Naive B cell (primary cell): ENCODE measurements around the gene AZI2. TPM values are rescaled to one million over a fixed set of nuclear protein-coding genes. Genes with fewer than 3 reads are reported as not detected.

Experiments
- ATAC-seq, 2 donors: fragments of 150-1000 bp; cut with Tn5 transposase; 2 replicates each; pipeline ENCODE4 v1.10.0; 2021; ENCODE audit warnings: low read depth in 2 of 2, mild to moderate bottlenecking in 2 of 2, moderate library complexity in 2 of 2
- DNase-seq: peaks from one replicate; pipeline ENCODE4 v3.0.0; 2022
- H3K27ac Mint-ChIP-seq, 6 donors: one replicate each; pipeline ENCODE4 v1.8.0; 2020 to 2022; ENCODE audit warnings: mild to moderate bottlenecking in 6 of 6, mixed read lengths in 6 of 6, moderate library complexity in 5 of 6, inconsistent platforms in 2 of 6
- H3K27me3 Mint-ChIP-seq, 3 donors: one replicate each; pipeline ENCODE4 v1.8.0; 2021 to 2022; ENCODE audit warnings: mixed read lengths in 3 of 3, mild to moderate bottlenecking in 1 of 3
- H3K36me3 Mint-ChIP-seq, 2 donors: one replicate each; pipeline ENCODE4 v1.8.0; 2020 to 2022; ENCODE audit warnings: mixed read lengths in 2 of 2, inconsistent platforms in 1 of 2, mild to moderate bottlenecking in 1 of 2
- H3K4me1 Mint-ChIP-seq, 3 donors: one replicate each; pipeline ENCODE4 v1.8.0; 2020 to 2022; ENCODE audit warnings: mixed read lengths in 3 of 3, inconsistent platforms in 1 of 3, mild to moderate bottlenecking in 1 of 3, moderate library complexity in 1 of 3
- H3K4me3 Mint-ChIP-seq, 8 donors: one replicate each; pipeline ENCODE4 v1.8.0; 2020 to 2022; ENCODE audit warnings: mild to moderate bottlenecking in 8 of 8, mixed read lengths in 8 of 8, moderate library complexity in 8 of 8, inconsistent platforms in 2 of 8
- H3K9me3 Mint-ChIP-seq, 7 donors: one replicate each; pipeline ENCODE4 v1.8.0; 2020 to 2022; ENCODE audit warnings: mixed read lengths in 7 of 7, mild to moderate bottlenecking in 5 of 7, inconsistent platforms in 2 of 7, moderate library complexity in 1 of 7
- polyA plus RNA-seq, 6 donors: library from polyadenylated mRNA; unstranded; fragments of 300-500 nt; fragmentation: Illumina TruSeq; gene quantifications; one replicate each; pipeline ENCODE4 v1.2.3, GENCODE V29; 2021; ENCODE audit warnings: low read depth in 6 of 6

Gene AZI2
- polyA plus RNA-seq, 6 donors from 2014 or later: 26.4 to 39.8 (median 34.4) TPM

DNA sequence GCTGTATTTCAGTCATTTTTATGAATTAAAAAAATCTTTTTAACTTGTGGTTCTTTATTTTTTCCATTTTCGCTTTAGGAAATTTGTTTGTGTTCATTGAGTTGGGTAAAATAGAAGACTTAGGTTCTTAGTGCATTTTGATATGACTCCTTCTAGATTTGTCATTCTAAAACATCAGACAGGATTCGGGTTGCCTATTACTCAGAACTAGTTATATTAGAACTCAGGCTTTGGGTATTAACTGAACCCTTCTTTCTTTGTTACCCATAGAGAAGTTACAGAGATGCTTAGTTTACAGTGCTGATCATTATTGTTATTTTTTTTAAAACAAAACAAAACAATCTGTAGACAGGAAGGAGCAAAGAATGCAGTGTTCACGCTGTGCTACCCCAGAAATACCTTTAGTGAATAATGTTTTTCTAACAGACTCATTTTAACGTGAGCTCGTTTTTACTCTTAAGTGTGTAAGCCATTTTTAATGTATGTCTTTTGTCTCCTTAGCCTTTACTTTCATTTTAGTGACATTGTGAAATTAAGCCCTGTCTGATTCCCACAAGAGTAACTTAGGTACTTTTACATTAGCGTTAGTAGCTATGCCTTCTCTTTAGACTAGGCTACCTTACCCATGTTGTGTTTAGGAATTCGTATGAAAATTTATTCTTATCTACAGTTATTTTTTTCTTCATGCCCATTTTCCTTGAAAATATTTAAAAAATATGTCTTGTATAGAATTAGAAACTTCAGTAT is 53.8 kb downstream of the AZI2 start:
- Mint-ChIP-seq H3K4me3 (no peak overlapping the region), H3K27me3 (no peaks in the 10 kb centered on the region), H3K9me3 (peaks cover 0 to 4% (median 0%) of the 10 kb centered on the region in 7 donors), H3K27ac (no peak overlapping the region), H3K4me1 (peaks cover 0 to 12% (median 0%) of the 10 kb centered on the region in 3 donors), H3K36me3 (peaks cover 0 to 10% of the 10 kb centered on the region in 2 donors)
- DNase-seq (no peak), ATAC-seq (no peak)

DNA sequence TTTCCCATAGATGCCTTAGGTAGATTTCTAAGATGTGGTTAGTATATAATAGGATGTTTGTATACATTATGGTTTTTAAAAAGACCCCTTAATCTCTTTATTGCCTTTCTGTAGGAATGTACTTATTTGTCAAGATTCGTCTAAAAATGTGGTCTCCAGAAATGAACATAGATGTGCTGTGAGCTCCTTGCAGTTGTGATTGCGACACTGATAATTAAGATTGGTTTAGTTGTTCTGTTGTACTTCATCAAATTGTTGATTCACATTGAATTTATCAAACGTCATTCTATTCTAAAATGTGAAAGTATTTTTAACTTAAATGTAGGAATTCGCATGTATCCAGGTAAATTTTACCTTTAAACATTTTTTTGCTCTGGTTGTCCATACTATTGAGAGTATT is 56.0 kb downstream of the AZI2 start:
- Mint-ChIP-seq H3K4me3 (no peak overlapping the region), H3K27ac (peak overlapping the region in 1 of 6 donors; percentile 12), H3K4me1 (peaks cover 0 to 12% (median 0%) of the 10 kb centered on the region in 3 donors), H3K36me3 (peaks cover 0 to 10% of the 10 kb centered on the region in 2 donors), H3K9me3 (peaks cover 0 to 4% (median 0%) of the 10 kb centered on the region in 7 donors), H3K27me3 (no peaks in the 10 kb centered on the region)
- ATAC-seq (no peak), DNase-seq (no peak)

DNA sequence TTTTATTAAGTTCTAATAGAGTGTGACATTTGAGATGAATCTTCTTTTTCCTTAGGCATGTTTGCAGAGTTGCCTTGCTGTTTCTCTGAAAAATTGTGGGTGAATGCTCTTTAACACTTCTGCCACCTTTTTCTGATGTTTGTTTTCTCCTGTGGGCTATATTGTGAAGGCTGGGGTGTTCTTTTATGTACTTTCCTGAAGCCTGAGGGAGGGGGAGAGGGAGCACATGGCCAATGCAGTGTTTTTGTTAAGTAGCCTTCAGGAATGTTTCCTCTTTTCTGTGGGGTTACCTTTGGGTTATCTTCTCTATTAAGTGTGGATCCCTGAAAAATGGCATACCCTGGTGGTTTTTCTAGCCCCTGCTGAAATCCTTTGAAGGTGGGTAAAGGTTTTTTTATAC is 57.0 kb downstream of the AZI2 start:
- ATAC-seq (no peak), DNase-seq (no peak)
- no peaks in the 10 kb centered on the region for H3K27me3 Mint-ChIP-seq
- peaks cover 0 to 12% (median 0%) of the 10 kb centered on the region in 3 donors for H3K4me1 Mint-ChIP-seq
- H3K9me3 Mint-ChIP-seq: peaks cover 0 to 4% (median 0%) of the 10 kb centered on the region in 7 donors
- H3K36me3 Mint-ChIP-seq: peaks cover 0 to 10% of the 10 kb centered on the region in 2 donors
- H3K4me3 Mint-ChIP-seq: no peak overlapping the region
- no peak overlapping the region for H3K27ac Mint-ChIP-seq

DNA sequence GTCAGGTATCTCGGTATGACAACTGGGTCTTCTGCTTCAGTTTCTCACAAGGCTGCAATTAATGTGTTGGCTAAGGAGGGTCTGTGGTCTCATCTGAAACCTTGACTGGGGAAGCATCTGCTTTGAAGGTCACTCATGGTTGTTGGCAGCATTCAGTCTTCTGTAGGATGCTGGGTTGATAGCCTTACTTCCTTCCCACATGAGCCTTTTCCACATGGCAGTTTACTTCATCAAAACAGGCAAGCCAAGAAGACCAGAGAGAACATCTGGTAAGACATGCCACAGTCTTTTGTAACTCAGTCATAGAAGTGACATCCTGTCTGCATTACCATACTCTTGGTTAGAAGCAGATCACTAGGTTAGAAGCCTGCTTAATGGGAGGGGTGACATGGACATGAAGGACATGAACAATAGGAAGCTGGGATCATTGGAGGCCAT is 57.7 kb downstream of the AZI2 start:
- Mint-ChIP-seq H3K27me3 (no peaks in the 10 kb centered on the region), H3K9me3 (peaks cover 0 to 4% (median 0%) of the 10 kb centered on the region in 7 donors), H3K27ac (peak overlapping the region in 1 of 6 donors; percentile 25), H3K4me3 (no peak overlapping the region), H3K4me1 (peaks cover 0 to 12% (median 0%) of the 10 kb centered on the region in 3 donors), H3K36me3 (peaks cover 0 to 10% of the 10 kb centered on the region in 2 donors)
- ATAC-seq (no peak), DNase-seq (no peak)

GRCh38 chr3:28287046-28287445 is 61.6 kb downstream of the AZI2 start:
- DNase-seq: no peak
- ATAC-seq: no peak
- Mint-ChIP-seq H3K36me3 (peaks cover 0 to 10% of the 10 kb centered on the region in 2 donors), H3K4me1 (peaks cover 0 to 11% (median 4%) of the 10 kb centered on the region in 3 donors), H3K4me3 (no peak overlapping the region), H3K27ac (peak overlapping the region in 1 of 6 donors; percentile 12), H3K9me3 (peaks cover 0 to 4% (median 0%) of the 10 kb centered on the region in 7 donors), H3K27me3 (no peaks in the 10 kb centered on the region)

DNA sequence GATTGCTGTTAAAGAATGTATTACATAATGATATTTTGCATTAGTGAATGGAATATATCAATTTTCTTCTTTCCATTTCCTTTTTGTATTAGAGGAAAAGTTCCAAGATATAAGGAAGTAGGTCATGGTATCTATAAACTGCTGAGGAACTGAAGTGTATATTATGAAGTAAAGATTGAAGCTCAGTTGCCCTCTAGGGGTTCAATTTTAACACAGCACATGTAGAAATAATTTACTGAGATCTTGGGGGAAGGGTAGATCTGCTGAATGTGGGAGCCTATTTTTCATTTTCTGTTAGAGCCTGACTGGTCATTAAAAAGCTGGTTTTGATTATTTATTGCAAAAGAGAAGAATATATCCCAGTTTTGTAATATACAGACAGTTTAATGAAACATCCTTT is 62.0 kb downstream of the AZI2 start:
- peak; percentile 59 to 72 for ATAC-seq
- Mint-ChIP-seq H3K27ac (no peak overlapping the region), H3K9me3 (peaks cover 0 to 4% (median 0%) of the 10 kb centered on the region in 7 donors), H3K27me3 (no peaks in the 10 kb centered on the region), H3K36me3 (peaks cover 0 to 10% of the 10 kb centered on the region in 2 donors), H3K4me3 (no peak overlapping the region), H3K4me1 (peaks cover 0 to 8% (median 4%) of the 10 kb centered on the region in 3 donors)
- peak; percentile 10 for DNase-seq

DNA sequence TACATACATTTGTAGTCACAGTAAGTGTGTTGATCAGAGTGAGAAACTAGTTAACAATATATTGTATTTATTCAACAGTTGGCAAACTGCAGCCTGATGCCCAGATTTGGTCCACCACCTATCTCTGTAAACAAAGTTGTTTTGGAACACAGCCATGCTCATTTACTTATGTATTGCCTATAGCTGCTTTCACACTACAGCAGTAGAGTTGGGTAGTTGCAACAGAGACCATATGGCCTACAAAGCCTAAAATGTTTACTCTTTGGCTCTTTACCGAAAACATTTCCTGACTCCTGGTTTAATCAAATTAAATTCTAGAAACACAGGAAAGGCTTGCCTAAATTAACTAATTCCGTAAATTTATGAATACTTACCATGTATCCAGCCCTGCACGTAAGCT is 67.8 kb downstream of the AZI2 start:
- Mint-ChIP-seq H3K36me3 (peaks cover 0 to 5% of the 10 kb centered on the region in 2 donors), H3K27me3 (no peaks in the 10 kb centered on the region), H3K9me3 (no peaks in the 10 kb centered on the region), H3K27ac (no peak overlapping the region), H3K4me1 (peaks cover 0 to 14% (median 6%) of the 10 kb centered on the region in 3 donors), H3K4me3 (no peak overlapping the region)
- DNase-seq (no peak), ATAC-seq (no peak)

- H3K4me3 Mint-ChIP-seq: no peak overlapping the region
- no peak overlapping the region for H3K27ac Mint-ChIP-seq
- H3K27me3 Mint-ChIP-seq: no peaks in the 10 kb centered on the region
- H3K9me3 Mint-ChIP-seq: peaks cover 0 to 3% (median 2%) of the 10 kb centered on the region in 7 donors
- peaks cover 0 to 11% (median 0%) of the 10 kb centered on the region in 3 donors for H3K4me1 Mint-ChIP-seq
- H3K36me3 Mint-ChIP-seq: peaks cover 4 to 5% of the 10 kb centered on the region in 2 donors
- DNase-seq (no peak), ATAC-seq (no peak)
Measured at GRCh38 chr3:28279770-28280169, 68.9 kb downstream of the AZI2 start.

DNA sequence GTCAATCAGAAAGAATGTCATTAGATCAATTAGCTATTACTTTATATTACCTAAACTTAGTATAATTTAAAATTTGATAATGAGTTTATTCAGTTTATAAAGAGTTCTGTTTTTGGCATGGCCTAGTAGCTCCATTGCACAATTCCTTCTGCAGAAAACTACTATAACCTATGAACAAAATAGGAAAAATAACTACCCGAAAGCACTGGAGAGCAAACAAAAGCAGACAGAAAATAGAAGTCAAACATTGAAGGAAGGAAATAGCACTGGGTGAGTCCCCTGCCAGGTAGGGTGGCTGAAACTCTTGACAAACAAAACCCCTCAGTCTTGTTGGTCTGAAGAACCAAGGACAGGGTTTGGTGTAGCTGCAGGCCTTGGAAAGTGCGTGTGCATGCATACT is 69.7 kb downstream of the AZI2 start:
- H3K4me3 Mint-ChIP-seq: no peak overlapping the region
- H3K27ac Mint-ChIP-seq: no peak overlapping the region
- ATAC-seq (no peak), DNase-seq (no peak)
- no peaks in the 10 kb centered on the region for H3K27me3 Mint-ChIP-seq
- H3K4me1 Mint-ChIP-seq: peaks cover 0 to 14% (median 0%) of the 10 kb centered on the region in 3 donors
- H3K36me3 Mint-ChIP-seq: peaks cover 5 to 12% of the 10 kb centered on the region in 2 donors
- H3K9me3 Mint-ChIP-seq: peaks cover 0 to 12% (median 8%) of the 10 kb centered on the region in 7 donors

GRCh38 chr3:28273837-28274236 is 74.8 kb downstream of the AZI2 start:
- Mint-ChIP-seq H3K4me1 (peaks cover 12 to 22% (median 13%) of the 10 kb centered on the region in 3 donors), H3K27me3 (no peaks in the 10 kb centered on the region), H3K36me3 (peaks cover 29 to 37% of the 10 kb centered on the region in 2 donors), H3K27ac (no peak overlapping the region), H3K9me3 (peaks cover 4 to 42% (median 26%) of the 10 kb centered on the region in 7 donors), H3K4me3 (no peak overlapping the region)
- no peak for ATAC-seq
- DNase-seq: no peak

Other genes starting within 250 kb of the AZI2 start
- 10 to 100 TPM; 24.1 to 34.0 (median 27.1) TPM for gene CMC1, start 107.2 kb downstream of the AZI2 start, polyA plus RNA-seq
- under 1 TPM in 3 of 6 donors, not detected in 3; 0.51 to 0.64 (median 0.57) TPM for gene ZCWPW2, start 103 bp downstream of the AZI2 start, polyA plus RNA-seq